Colonic mucosa (tissue), 4 donors: Measurements from ENCODE around the gene ACBD5. TPM values are rescaled to one million over a fixed set of nuclear protein-coding genes. Genes with fewer than 3 reads are reported as not detected.
"Not testable (repeated sequence)": the region's sequence is repeated elsewhere in the genome, so short reads cannot be mapped to it uniquely, and the experiment has no call there.

Experiments used
- DNase-seq: peaks from one replicate; pipeline ENCODE4 v3.0.0-alpha.2; 2020
- H3K27ac ChIP-seq: fragments of 200-600 bp; one replicate; pipeline ENCODE4 v1.8.0; 2021
- H3K27me3 ChIP-seq: fragments of 200-600 bp; one replicate; pipeline ENCODE4 v1.8.0; 2021
- H3K36me3 ChIP-seq: fragments of 200-600 bp; one replicate; pipeline ENCODE4 v1.8.0; 2021
- H3K4me1 ChIP-seq: fragments of 200-600 bp; one replicate; pipeline ENCODE4 v1.8.0; 2021; ENCODE audit warnings: mild to moderate bottlenecking
- H3K4me3 ChIP-seq: fragments of 200-600 bp; one replicate; pipeline ENCODE4 v1.8.0; 2021
- H3K9ac ChIP-seq, 2 donors: one replicate each; pipeline ENCODE4 v1.7.0; 2013; ENCODE audit warnings: control low read depth in 2 of 2, low read depth in 2 of 2, low read length in 2 of 2
- H3K9me3 ChIP-seq: fragments of 200-600 bp; one replicate; pipeline ENCODE4 v1.8.0; 2021
- CTCF ChIP-seq: fragments of 200-600 bp; IDR thresholded peaks from one replicate; pipeline ENCODE4 v1.8.0; 2022; ENCODE audit warnings: antibody characterized with exemption, mild to moderate bottlenecking
- intact Hi-C: fragments of 100-400 bp; cut with DNase I; formaldehyde crosslinking; loops from one replicate; pipeline ENCODE4 v1.14.1; 2022
- total RNA-seq, 2 donors: library from RNA; stranded (reverse); fragmentation: NEBNext Ultra II Directional in 1 of 2; extraction: Animal tissue kit (Norgen Biotek cat#: 25700) in 1 of 2; gene quantifications; one replicate each; pipeline ENCODE4 v1.2.1, GENCODE V29; 2021
- donor health status: healthy.
- donor health status: DM: no; HTN: no; CAD: no.
- donor health status: DM: no; HTN: no; CAD: no.

The ACBD5 gene
- total RNA-seq, 2 donors from 2014 or later: 32.3 to 52.4 TPM

DNA sequence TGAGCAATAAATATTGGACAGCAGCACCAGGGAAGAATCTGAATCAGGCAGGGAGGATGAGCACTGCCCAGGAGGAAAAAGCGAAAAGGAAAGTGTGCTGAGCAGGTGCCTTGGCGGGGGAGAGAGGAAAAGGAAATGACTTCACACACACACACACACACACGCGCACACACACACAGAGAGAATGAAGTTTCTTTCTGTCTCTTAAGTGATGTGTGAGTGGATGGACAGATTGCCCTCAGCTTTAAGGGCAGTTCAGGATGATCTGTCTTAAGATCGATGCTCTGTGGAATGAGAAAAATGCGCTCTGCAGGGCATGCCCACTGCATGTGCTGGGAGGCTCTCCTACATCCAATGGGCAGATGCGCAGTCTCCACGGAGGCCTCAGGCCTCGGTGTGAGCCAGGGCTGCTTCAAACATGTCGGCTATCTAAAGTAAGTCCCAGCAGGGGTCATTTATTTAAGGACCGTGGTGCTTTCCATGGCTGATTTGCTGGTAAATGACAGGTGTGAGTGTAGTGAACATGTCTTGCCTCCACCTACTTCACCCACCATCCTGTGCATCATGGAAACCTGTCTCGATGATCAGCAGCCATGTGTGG, 2.5 kb upstream of the ACBD5 start:
- H3K9ac ChIP-seq: peak overlapping the region; percentile 48 to 94
- peak overlapping the region; percentile 99 for H3K27ac ChIP-seq
- no peaks in the 10 kb centered on the region for H3K9me3 ChIP-seq
- no peaks in the 10 kb centered on the region for H3K27me3 ChIP-seq
- peak overlapping the region; percentile 54 for H3K4me3 ChIP-seq
- H3K4me1 ChIP-seq: peaks cover 13% of the 10 kb centered on the region
- intact Hi-C loops: no loop called here
- DNase-seq: peak; percentile 81
- no peaks in the 10 kb centered on the region for H3K36me3 ChIP-seq
- TF ChIP-seq CTCF: no peak

GRCh38 chr10:27242473-27242950, 1.9 kb upstream of the ACBD5 start:
- Histone ChIP-seq H3K36me3 (no peaks in the 10 kb centered on the region), H3K4me3 (peak overlapping the region; percentile 54), H3K27ac (peak overlapping the region; percentile 99), H3K9me3 (no peaks in the 10 kb centered on the region), H3K9ac (peak overlapping the region; percentile 64 to 94), H3K27me3 (no peaks in the 10 kb centered on the region), H3K4me1 (peaks cover 13% of the 10 kb centered on the region)
- no peak for TF ChIP-seq CTCF
- DNase-seq: no peak
- intact Hi-C loops: no loop called here

- Histone ChIP-seq H3K36me3 (no peaks in the 10 kb centered on the region), H3K9me3 (no peaks in the 10 kb centered on the region), H3K9ac (peak overlapping the region; percentile 92 to 94), H3K4me3 (peak overlapping the region; percentile 54), H3K27ac (peak overlapping the region; percentile 99), H3K27me3 (no peaks in the 10 kb centered on the region), H3K4me1 (peaks cover 13% of the 10 kb centered on the region)
- DNase-seq: peak; percentile 95
- intact Hi-C loops: no loop called here
- no peak for TF ChIP-seq CTCF
Observed at GRCh38 chr10:27241652-27242472, 1.3 kb upstream of the ACBD5 start.

DNA sequence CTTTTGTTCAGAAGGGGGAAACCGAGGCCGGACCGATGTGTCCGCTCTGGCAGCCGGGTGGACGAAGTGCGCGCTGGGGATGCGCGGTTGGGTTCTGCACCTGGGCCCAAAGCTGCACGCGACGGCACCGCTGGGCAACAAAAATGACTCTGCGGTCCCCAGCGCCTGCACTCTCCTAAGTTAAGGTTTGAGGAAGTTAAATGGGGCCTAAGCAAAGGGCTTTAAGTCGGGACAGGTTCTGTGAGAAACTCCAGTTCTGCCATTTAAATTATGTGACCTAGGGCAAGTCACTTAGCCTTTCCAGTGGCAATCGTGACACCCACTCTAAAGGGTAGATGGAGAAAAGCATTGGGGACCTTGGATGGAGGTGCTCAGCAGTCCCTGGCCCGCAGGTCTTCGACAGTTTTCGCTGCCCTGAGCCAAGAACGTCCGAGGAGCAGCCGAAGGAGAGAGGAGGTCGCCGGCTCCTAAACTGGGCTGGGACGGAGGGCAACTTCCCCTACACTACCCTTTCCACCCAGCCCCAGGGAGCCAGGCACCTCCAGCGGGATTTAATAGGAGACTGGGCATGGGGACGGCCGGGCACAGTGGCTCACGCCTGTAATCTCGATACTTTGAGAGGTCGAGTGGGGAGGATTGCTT, 534 bp upstream of the ACBD5 start:
- no peaks in the 10 kb centered on the region for H3K27me3 ChIP-seq
- H3K9ac ChIP-seq: peak overlapping the region; percentile 92 to 94
- peak overlapping the region; percentile 99 for H3K27ac ChIP-seq
- H3K36me3 ChIP-seq: no peaks in the 10 kb centered on the region
- intact Hi-C loops: no loop called here
- no peak for TF ChIP-seq CTCF
- no peaks in the 10 kb centered on the region for H3K9me3 ChIP-seq
- H3K4me1 ChIP-seq: peaks cover 13% of the 10 kb centered on the region
- DNase-seq: peak; percentile 46
- H3K4me3 ChIP-seq: peak overlapping the region; percentile 54

GRCh38 chr10:27237531-27237930, 3.1 kb downstream of the ACBD5 start:
- DNase-seq, H3K4me1 ChIP-seq, H3K36me3 ChIP-seq, H3K9me3 ChIP-seq, H3K27me3 ChIP-seq, intact Hi-C loops, H3K9ac ChIP-seq, H3K27ac ChIP-seq, H3K4me3 ChIP-seq: not testable (repeated sequence)

DNA sequence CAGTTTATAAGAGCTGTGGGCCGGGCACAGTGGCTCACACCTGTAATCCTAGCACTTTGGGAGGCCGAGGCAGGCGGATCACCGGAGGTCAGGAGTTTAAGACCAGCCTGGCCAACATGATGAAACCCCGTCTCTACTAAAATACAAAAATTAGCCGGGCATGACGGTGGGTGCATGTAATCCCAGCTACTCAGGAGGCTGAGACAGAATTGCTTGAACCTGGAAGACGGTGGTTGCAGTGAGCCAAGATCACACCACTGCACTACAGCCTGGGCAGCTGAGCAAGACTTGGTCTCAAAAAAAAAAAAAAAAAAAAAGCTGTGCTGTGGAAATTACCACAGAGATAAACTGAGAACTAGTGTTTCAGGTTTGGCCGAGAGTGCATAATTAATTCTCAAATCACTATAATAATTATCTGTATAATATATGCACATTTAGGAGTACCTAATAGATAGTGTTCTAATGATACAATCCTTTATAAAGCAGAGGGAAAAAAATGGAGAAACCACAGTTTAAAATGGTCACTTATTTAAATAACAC, 3.9 kb downstream of the ACBD5 start:
- H3K4me3 ChIP-seq, H3K27ac ChIP-seq, H3K4me1 ChIP-seq, H3K9ac ChIP-seq, H3K36me3 ChIP-seq, H3K9me3 ChIP-seq, H3K27me3 ChIP-seq, DNase-seq, intact Hi-C loops: not testable (repeated sequence)
